ENCODE data around the gene RXRG.

DNA sequence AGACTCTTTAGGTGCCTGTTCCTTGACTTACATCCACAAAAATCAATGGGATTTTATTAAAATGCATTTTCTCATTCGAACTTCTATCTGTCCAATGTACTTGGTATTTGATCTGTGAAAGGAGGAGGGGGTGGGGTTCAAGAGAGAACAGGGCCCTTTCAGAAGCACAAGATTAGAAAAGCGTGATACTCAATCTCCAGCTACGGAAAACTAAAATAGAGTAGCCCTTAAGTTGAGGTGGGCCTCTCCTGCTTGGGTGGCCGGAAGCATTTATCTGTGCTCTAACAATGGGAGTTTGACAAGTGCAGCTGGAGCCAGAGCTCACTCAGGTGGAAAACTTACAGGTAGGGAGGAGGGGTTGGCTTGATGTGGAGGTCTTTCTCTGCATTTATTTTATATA, 462 bp upstream of the RXRG start:
- TF ChIP-seq EZH2phosphoT487 (IDR thresholded peaks at IDR 0.05; ENCODE audit: borderline replicate concordance, low read length): no peak
- TF ChIP-seq, protein P1, sequence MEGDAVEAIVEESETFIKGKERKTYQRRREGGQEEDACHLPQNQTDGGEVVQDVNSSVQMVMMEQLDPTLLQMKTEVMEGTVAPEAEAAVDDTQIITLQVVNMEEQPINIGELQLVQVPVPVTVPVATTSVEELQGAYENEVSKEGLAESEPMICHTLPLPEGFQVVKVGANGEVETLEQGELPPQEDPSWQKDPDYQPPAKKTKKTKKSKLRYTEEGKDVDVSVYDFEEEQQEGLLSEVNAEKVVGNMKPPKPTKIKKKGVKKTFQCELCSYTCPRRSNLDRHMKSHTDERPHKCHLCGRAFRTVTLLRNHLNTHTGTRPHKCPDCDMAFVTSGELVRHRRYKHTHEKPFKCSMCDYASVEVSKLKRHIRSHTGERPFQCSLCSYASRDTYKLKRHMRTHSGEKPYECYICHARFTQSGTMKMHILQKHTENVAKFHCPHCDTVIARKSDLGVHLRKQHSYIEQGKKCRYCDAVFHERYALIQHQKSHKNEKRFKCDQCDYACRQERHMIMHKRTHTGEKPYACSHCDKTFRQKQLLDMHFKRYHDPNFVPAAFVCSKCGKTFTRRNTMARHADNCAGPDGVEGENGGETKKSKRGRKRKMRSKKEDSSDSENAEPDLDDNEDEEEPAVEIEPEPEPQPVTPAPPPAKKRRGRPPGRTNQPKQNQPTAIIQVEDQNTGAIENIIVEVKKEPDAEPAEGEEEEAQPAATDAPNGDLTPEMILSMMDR (IDR thresholded peaks at IDR 0.05; ENCODE audit: low read depth, low read length, poor library complexity, severe bottlenecking): no peak
